Epithelial cell of proximal tubule (primary cell): ENCODE data around the gene ADARB2. TPM values are rescaled to one million over a fixed set of nuclear protein-coding genes. Genes with fewer than 3 reads are reported as not detected.

Experiments
- DNase-seq: peaks from one replicate; pipeline ENCODE4 v3.0.0-alpha.2; 2011; ENCODE audit warnings: low read depth
- H3K4me3 ChIP-seq: 2 replicates; pipeline ENCODE4 v1.5.1; 2011; ENCODE audit warnings: low read depth, mild to moderate bottlenecking, low read length
- total RNA-seq: library from RNA; depleted of rRNA; stranded (reverse); fragments of >200 nt; gene quantifications from 2 replicates; pipeline ENCODE4 v1.2.3, GENCODE V29; 2015
- TF ChIP-seq, protein P1 (sequence below): conservative IDR thresholded peaks from 2 replicates; pipeline ENCODE4 v1.5.1; 2012; ENCODE audit warnings: low read depth, mild to moderate bottlenecking, low read length

Gene ADARB2
- total RNA-seq, 1 donor from 2014 or later: 0.63 TPM

DNA sequence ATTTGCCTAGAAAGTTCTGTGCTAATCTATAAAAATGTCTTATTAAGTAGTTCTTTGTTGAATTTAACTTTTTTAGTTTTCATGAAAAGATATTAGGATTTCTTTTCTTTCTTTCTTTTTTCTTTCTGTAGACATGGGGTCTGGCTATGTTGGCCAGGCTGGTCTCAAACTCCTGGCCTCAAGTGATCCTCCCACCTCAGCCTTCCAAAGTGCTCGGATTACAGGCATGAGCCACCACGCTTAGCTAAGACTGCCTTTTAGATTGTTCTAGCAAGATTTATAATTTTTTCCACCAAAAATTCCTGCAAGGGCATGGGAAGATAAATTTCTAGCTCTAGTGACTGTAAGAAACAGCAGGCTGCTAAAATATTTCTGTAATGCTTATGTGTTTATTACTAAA, 540.7 kb downstream of the ADARB2 start:
- no peak overlapping the region for H3K4me3 ChIP-seq
- no peak for DNase-seq
- TF ChIP-seq, protein P1, sequence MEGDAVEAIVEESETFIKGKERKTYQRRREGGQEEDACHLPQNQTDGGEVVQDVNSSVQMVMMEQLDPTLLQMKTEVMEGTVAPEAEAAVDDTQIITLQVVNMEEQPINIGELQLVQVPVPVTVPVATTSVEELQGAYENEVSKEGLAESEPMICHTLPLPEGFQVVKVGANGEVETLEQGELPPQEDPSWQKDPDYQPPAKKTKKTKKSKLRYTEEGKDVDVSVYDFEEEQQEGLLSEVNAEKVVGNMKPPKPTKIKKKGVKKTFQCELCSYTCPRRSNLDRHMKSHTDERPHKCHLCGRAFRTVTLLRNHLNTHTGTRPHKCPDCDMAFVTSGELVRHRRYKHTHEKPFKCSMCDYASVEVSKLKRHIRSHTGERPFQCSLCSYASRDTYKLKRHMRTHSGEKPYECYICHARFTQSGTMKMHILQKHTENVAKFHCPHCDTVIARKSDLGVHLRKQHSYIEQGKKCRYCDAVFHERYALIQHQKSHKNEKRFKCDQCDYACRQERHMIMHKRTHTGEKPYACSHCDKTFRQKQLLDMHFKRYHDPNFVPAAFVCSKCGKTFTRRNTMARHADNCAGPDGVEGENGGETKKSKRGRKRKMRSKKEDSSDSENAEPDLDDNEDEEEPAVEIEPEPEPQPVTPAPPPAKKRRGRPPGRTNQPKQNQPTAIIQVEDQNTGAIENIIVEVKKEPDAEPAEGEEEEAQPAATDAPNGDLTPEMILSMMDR: no peak

DNA sequence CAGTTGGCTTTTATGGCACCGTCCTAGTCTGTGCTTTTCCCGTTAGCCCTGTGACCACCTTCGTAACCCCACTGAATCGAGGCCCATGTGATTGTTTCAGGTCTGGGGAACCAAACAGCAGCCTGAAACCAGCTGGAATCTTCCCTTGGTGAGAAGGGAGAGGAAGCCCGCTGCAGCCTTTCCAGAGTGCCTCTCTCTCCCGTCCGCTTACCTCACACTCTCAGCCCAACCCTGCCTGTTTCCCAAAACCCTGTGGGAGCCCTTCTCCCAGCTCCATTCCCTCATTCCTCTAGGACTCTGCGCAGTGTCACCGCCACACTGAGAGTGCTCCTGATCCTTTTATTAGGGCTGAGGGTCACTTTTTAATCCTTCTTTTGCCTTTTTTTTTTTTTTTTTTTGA, 541.5 kb downstream of the ADARB2 start:
- TF ChIP-seq, protein P1: no peak
- DNase-seq: no peak
- no peak overlapping the region for H3K4me3 ChIP-seq

DNA sequence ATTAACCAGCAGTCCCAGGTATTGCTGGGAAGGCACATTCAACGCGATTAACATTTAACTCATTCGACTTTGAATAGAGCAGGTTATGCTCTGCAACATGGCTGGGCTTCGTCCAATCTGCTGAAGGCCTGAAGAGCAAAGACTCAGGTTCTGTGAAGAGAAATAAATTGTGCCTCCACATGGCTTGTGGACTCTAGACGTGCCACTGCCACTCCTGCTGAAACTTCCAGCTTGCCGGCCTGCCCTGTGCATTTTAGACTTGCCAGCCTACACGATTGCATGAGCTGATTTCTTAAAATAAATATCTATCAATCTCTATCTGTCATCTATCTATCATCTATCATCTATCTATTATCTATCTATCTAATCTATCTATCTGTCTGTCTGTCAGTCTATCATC, 543.2 kb downstream of the ADARB2 start:
- TF ChIP-seq, protein P1: no peak
- no peak overlapping the region for H3K4me3 ChIP-seq
- DNase-seq: no peak

DNA sequence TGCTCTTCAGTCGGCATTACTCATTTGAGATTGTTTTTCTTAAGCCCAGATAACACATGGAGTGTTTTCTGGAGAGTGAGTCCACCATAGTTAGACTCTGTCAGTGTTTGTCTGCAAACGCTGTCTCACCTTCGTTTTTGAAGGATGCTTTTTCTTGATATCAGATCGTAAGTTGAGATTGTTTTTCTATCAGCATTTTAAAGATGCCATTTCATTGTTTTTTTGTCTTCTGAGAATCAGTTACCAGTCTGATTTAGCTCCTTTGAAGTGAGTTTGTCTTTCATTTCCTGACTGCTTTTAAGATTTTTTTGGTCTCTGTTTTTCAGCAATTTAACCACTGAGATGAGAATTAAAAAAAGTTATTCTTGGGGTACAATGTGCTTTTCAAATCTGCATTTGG, 543.8 kb downstream of the ADARB2 start:
- DNase-seq: no peak
- H3K4me3 ChIP-seq: no peak overlapping the region
- TF ChIP-seq, protein P1: no peak

DNA sequence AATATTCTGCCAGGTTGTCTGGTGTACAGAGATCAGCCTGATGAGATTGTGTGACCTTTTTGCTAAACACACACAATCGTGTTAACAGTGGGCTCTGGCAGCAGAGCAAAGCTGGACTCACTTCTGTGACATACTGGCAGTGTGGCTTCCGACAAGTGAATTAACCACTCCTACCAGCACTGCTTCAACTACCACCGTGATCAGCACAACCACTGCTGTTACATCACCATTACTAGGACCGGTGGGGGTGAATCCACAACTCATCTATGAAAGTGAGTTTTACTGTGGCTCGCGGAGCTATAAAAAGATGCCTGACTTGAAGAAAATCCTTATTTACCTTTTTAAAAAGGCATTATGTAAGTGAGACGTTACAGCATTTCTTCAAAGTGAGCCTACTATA, 545.6 kb downstream of the ADARB2 start:
- no peak for DNase-seq
- H3K4me3 ChIP-seq: no peak overlapping the region
- TF ChIP-seq, protein P1: no peak

DNA sequence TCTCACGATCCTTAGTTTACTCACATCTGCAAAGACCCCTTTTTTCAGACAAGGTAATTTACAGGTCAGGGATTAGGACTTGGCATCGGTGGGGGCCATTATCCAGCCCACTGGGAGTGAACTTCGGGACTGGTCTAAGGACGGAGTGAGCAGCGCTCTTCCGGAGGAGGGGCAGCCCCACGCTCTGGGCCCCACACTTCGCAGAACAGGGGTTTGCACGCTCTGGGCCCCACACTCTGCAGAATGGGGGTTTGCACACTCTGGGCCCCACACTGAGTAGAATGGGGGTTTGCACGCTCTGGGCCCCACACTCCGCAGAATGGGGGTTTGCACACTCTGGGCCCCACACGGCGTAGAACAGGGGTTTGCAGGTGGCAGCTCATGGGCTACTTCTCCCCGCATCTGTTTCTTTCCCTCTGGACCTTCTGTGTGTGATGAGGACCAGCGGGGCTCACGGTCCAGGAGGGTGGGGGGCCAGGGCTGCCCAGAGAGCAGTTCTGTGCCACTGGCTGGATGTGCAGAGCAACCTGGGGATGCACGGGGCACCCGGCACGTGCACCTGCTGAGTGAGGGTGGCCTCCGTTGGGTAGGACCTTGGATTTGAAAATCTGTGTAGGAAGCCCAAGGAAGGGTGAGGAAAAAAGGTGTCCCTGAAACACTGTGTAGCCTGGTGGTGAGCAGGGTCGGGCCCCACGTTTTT, 546.4 kb downstream of the ADARB2 start:
- no peak for DNase-seq
- TF ChIP-seq, protein P1: no peak
- H3K4me3 ChIP-seq: no peak overlapping the region

DNA sequence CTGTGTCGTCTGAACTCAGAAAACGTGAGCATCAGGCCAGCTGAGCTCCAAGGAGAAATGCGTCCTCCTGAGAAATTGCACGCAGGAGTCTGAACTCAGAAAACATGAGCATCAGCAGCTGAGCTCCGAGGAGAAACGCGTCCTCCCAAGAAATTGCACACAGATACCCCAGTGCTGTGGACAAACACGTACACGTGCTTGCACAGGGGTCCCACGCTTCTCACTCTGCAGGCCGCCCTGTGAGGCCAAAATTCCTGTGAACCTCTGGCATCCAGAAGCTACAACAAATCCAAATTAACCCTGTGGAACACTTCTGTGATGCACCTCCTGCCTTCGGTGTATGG, 547.3 kb downstream of the ADARB2 start:
- TF ChIP-seq, protein P1: no peak
- no peak for DNase-seq
- H3K4me3 ChIP-seq: no peak overlapping the region
